C4-2B (cell line): ENCODE data around the gene YEATS4.

Source experiments
- H3K27ac ChIP-seq: fragments of 450-650 bp; 2 replicates; pipeline ENCODE4 v1.5.1; 2017
- CTCF ChIP-seq: fragments of 450-650 bp; conservative IDR thresholded peaks from 2 replicates; pipeline ENCODE4 v1.5.1; 2017; ENCODE audit warnings: mild to moderate bottlenecking
- ZFX ChIP-seq: fragments of 450-650 bp; IDR thresholded peaks from 2 replicates; pipeline ENCODE4 v1.6.1; 2017

The YEATS4 gene

GRCh38 chr12:69428351-69429073 is 69.0 kb downstream of the YEATS4 start:
- no peak for TF ChIP-seq CTCF
- TF ChIP-seq ZFX = no peak
- no peak overlapping the region for H3K27ac ChIP-seq

GRCh38 chr12:69430942-69431590 is 71.5 kb downstream of the YEATS4 start:
- no peak for TF ChIP-seq CTCF
- TF ChIP-seq ZFX = no peak
- H3K27ac ChIP-seq = no peak overlapping the region

- no peak overlapping the region for H3K27ac ChIP-seq
- TF ChIP-seq CTCF = no peak
- no peak for TF ChIP-seq ZFX
Measured at GRCh38 chr12:69431591-69432222, 72.2 kb downstream of the YEATS4 start.

- no peak overlapping the region for H3K27ac ChIP-seq
- TF ChIP-seq ZFX (no peak), CTCF (no peak)
Measured at GRCh38 chr12:69433653-69434052, 74.1 kb downstream of the YEATS4 start.

GRCh38 chr12:69435644-69436043 is 76.1 kb downstream of the YEATS4 start:
- no peak for TF ChIP-seq ZFX
- no peak for TF ChIP-seq CTCF
- H3K27ac ChIP-seq = no peak overlapping the region

GRCh38 chr12:69437073-69437472 is 77.5 kb downstream of the YEATS4 start:
- H3K27ac ChIP-seq = no peak overlapping the region
- TF ChIP-seq CTCF = no peak

GRCh38 chr12:69438539-69438938 is 79.0 kb downstream of the YEATS4 start:
- no peak overlapping the region for H3K27ac ChIP-seq
- TF ChIP-seq ZFX = no peak
